Measurements from ENCODE around the gene STK17A.

GRCh38 chr7:43612599-43613589, 30.0 kb downstream of the STK17A start:
- TF ChIP-seq GATA3 (IDR thresholded peaks at IDR 0.05; ENCODE audit: low read depth, low read length) (no peak), GATA2 (IDR thresholded peaks at IDR 0.05; ENCODE audit: low read depth, low read length) (no peak)

Measured in SH-SY5Y (cell line).